Coronary artery (tissue), 2 donors: ENCODE measurements around the gene DEFB131B.

Experiments
- DNase-seq: peaks from one replicate; pipeline ENCODE4 v3.0.0-alpha.2; 2017; ENCODE audit warnings: low spot score
- H3K27ac ChIP-seq, 2 donors: fragments of 200-600 bp; sonication (generic); one replicate each; pipeline ENCODE4 v1.5.1; 2016 to 2019
- H3K4me3 ChIP-seq: fragments of 200-600 bp; sonication (generic); 2 replicates; pipeline ENCODE4 v1.5.1; 2016; ENCODE audit warnings: mild to moderate bottlenecking, moderate library complexity
- TF ChIP-seq, protein P1 (sequence below): fragments of 200-600 bp; sonication (generic); IDR thresholded peaks from one replicate; pipeline ENCODE4 v1.5.1; 2019; ENCODE audit warnings: antibody characterized with exemption

DEFB131B gene

DNA sequence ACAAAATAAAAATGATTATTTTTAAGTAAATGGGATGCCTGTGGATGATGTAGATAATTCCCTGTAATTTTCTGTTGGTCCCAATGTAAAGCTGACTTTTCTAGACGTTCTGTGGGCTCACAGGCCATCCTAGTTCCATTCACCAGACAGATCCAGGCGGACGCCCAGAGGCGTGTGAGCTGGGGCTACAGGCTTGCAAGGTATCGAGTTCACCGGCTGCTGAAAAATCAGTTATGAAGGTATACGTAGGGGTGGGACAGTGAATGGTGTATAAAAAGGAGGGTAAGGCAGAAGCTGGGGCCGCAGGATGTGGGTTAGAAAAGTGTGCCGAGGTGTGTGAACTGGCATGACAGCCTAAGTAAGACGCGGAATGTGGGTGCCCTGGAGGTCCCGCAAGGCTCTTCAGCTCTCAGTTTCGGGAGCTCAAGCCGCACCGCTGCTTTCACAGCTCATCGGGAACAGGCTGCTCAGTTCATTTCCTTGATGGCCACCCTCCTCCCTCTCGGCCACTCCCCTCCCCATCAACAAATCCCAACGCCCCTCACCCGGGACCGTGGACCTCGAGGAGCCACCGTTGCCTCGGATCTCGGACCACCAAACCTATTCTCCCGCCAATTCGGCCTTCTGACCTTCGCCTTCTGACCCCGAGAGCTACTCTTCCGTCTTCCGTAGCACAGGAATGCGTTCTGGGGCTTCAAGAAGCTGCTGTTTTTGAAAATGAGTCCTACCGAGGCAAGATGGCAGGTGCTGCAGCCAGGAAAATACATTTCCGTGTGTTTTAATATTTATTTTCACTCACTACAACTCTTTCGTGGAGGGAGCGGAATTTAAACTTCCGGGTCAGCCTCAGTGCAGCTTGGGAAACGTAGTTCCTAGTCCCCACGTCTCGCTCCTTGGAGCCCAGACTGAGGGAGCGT lies 49.8 kb downstream of the DEFB131B start, which contains the start of gene XNDC1N:
Gene XNDC1N (minus strand): TSS at position 775 of the 917 bp plus-strand sequence. CDS start 5,241 bp downstream, outside the sequence.
- Histone ChIP-seq H3K4me3 (peak within 1 kb of the TSS; percentile 88), H3K27ac (peak within 1 kb of the TSS; percentile 64 to 93)
- peak; percentile 78 for DNase-seq
- TF ChIP-seq, protein P1, sequence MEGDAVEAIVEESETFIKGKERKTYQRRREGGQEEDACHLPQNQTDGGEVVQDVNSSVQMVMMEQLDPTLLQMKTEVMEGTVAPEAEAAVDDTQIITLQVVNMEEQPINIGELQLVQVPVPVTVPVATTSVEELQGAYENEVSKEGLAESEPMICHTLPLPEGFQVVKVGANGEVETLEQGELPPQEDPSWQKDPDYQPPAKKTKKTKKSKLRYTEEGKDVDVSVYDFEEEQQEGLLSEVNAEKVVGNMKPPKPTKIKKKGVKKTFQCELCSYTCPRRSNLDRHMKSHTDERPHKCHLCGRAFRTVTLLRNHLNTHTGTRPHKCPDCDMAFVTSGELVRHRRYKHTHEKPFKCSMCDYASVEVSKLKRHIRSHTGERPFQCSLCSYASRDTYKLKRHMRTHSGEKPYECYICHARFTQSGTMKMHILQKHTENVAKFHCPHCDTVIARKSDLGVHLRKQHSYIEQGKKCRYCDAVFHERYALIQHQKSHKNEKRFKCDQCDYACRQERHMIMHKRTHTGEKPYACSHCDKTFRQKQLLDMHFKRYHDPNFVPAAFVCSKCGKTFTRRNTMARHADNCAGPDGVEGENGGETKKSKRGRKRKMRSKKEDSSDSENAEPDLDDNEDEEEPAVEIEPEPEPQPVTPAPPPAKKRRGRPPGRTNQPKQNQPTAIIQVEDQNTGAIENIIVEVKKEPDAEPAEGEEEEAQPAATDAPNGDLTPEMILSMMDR = no peak

DNA sequence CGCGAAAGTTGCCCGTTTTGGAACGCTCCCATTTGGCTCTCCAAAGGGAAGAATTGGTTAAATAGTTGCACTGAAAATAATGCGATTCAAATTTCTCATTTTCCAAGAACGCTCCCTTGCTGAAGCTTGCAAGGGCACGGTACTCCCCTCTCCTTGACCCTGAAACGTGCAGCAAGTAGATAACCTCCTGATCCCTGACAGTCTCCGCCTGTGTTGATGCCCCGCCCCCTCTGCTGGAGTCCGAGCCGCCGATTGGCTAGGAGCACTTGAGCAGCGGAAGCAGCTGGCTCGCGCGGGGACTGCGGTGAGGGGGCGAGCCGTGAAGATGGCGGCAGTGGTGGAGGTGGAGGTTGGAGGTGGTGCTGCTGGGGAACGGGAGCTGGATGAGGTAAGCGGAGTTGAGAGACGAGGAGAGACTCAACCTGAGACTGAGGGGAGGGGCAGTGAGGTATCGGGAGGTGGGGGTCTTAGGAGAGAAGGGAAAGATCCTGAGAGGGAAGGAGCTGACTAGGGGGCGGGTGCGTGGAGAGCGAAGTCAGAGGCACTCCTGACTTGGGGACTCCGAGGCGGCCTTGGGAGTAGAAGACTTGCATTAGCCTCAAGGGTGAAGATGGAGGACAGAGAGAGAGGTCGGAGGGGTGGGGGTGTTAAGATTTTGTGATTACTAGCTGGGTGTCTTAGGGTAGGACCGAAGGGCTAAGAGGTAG lies 50.6 kb downstream of the DEFB131B start, which contains the start of gene RNF121:
Gene RNF121 (plus strand): TSS at position 310 of the 707 bp plus-strand sequence. CDS start 16 bp downstream, at position 326.
- Histone ChIP-seq H3K27ac (peak within 1 kb of the TSS; percentile 64 to 93), H3K4me3 (peak within 1 kb of the TSS; percentile 88)
- TF ChIP-seq, protein P1 = no peak
- peak; percentile 97 for DNase-seq

DNA sequence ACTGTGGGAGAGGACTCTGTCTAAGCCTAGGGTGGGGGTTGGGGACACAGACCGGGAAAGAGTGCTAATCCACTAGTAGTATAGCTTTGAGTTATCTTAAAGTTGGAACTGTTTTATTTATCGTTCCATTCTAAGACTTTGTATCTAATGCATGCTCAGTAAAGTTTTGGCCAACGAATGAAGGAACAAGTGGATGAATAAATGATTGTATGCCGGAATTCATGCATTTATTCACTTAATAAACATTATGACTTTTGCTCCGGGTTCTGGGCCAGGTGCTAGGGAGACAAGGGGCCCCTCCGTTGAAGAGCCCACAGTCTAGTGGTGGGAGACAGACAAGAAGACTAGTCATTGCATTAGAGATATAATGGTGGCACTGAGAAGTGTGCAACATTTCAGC lies 51.2 kb downstream of the DEFB131B start:
- H3K27ac ChIP-seq = peak overlapping the region; percentile 64 to 93
- TF ChIP-seq, protein P1 = no peak
- DNase-seq = no peak
- H3K4me3 ChIP-seq = peak overlapping the region; percentile 88

DNA sequence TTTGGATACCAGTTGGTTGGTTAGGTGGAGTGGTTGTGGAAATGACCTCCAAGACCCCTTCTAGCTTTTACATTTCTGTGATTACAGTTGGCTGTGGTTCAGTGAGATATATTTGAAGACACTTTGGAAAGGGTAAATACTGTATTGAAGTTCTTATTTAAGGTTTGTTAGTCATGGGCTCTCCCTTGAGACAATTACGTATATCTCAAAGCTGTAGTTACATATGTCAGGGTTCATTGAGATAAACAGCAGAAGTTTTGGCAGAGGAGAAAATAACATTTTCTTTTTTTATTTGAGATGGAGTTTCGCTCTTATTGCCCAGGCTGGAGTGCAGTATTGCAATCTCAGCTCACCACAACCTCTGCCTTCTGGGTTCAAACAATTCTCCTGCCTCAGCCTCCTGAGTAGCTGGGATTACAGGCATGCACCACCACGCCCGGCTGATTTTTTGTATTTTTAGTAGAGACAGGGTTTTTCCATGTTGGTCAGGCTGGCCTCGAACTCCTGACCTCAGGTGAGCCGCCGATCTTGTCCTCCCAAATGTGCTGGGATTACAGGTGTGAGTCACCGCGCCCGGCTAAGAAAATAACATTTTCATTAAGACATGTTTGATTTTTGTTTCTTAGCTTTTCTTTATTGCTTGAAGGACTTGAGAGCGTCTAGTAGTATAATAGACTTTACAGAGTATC lies 52.4 kb downstream of the DEFB131B start:
- TF ChIP-seq, protein P1 = no peak
- DNase-seq = no peak
- Histone ChIP-seq H3K4me3 (peak overlapping the region; percentile 88), H3K27ac (peak overlapping the region in 1 of 2 donors; percentile 64)

DNA sequence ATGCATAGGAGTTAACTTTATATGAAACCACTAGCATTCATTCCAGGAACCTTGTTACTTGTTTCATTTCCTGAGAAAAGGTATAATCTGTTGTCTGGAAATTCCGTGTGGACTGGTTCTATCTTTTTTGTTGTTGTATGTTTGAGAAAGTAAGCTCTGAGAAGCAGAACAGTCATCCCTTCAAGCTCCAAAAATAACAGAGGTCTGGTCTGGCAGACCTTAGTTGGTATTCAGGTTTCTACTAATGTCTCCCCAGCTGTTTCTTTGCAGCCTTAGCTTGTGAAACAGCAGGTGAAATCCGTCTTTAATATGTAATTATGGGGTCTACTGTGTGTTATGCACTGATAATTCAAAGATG lies 53.0 kb downstream of the DEFB131B start:
- DNase-seq = no peak
- TF ChIP-seq, protein P1 = no peak
- Histone ChIP-seq H3K4me3 (no peak overlapping the region), H3K27ac (peak overlapping the region in 1 of 2 donors; percentile 64)

DNA sequence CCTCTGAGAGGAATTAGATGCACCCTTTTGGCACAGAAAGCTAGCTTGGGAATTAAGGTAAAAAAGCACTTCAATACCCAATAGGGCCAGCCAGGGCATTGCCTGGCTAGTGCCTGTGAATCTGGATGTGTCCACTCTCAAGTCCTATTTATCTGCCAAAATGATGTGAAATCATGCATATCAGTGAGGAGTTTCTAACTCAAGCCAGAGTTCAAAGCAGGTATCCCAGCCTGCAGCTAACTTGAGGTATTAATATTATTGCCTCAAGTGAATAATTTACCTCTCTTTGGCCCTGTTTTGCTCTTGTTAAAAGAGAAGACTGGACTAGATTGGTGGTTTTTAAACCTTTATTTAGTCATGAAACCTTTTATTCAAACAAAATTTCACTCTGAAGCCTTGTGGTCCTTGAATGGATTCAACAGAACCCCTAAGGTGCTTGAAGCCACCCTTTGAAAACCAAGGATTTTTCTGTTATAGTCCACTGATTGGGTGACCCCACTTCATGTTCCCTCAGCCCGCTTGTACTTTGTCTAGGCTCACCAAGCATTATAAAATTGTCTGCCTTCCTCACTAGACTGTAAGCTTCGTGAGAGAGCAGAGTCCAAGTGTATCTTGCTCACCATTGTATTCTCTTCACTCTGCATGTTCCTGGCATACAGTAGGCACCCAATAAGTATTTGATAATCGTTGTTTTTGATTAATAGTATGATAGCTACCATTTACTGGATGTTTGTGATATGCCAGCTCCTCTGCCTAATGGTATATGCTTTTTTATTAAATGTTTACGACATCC lies 55.1 kb downstream of the DEFB131B start:
- TF ChIP-seq, protein P1 = no peak
- Histone ChIP-seq H3K4me3 (no peak overlapping the region), H3K27ac (no peak overlapping the region)
- no peak for DNase-seq
